ENCODE data around the gene LY6G5C. TPM values are rescaled to one million over a fixed set of nuclear protein-coding genes. Genes with fewer than 3 reads are reported as not detected.

LY6G5C gene
- total and polyA plus RNA-seq, 2 experiments from 2014 or later, result 0.54 to 9.0 TPM

DNA sequence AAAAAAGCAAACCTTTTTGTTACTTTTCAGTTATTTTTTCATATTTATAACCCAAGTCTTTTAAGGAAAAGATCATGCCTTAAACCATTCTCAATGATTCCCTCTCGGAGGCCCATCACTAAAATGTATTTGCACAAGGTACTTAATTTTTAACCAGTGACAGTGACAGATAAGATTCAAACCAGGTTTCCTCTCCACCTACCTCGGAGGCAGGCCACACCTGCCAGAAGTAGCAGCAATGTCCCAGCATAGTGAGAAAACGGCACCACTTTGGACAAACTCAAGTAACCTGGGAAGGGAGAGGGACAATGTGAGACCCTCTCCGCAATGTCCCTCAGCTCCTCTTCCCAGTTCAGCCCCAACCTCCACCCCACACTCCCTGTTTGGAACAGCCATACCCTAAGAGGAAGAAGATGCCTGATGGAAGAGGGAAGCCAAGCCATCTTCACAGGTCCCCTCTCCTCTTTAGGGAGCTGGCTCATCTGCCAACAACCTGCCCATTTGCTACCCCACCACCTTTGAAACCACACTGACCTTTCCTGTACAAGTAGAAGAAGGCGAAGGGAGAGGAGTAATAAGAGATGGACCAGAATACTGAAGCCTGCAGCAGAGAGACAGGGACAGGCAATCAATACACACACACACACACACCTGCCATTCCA is 20.0 kb upstream of the LY6G5C start:
- no peak for TF ChIP-seq CTCF (IDR thresholded peaks at IDR 0.05; ENCODE audit: low read depth, low read length)
- Histone ChIP-seq H3K4me1 (ENCODE audit: low read depth) (peaks cover 8% of the 10 kb centered on the region), H3K27ac (no peak overlapping the region), H3K27me3 (no peaks in the 10 kb centered on the region), H3K4me3 (no peak overlapping the region), H3K36me3 (peaks cover 5% of the 10 kb centered on the region), H3K9me3 (ENCODE audit: low read depth) (no peaks in the 10 kb centered on the region)
- DNase-seq (ENCODE audit: low read depth in 1 of 2, low spot score in 1 of 2), result no peak

DNA sequence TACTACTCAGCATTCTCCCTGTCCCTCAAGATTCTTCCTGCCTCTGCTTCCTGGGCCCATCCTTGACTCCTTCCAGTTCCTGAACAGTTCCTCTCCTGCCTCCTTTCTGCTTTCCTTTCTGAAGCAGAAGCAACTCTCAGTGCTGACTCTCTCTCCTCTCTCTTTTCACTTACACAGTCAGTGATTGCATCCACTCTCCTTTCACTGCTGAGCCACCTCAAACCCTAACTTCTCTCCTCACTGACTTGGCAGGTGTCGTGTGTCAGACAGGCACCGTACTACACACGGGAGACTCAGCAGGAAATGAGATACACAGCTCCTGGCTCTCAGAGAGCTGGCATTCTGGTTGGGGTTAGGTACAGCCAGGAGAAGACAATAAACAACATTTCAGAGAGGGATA is 16.7 kb upstream of the LY6G5C start:
- Histone ChIP-seq H3K9me3 (ENCODE audit: low read depth) (no peaks in the 10 kb centered on the region), H3K36me3 (peaks cover 18% of the 10 kb centered on the region), H3K27me3 (no peaks in the 10 kb centered on the region), H3K4me1 (ENCODE audit: low read depth) (peaks cover 8% of the 10 kb centered on the region), H3K27ac (no peak overlapping the region), H3K4me3 (no peak overlapping the region)
- no peak for DNase-seq (ENCODE audit: low read depth in 1 of 2, low spot score in 1 of 2)
- TF ChIP-seq CTCF (IDR thresholded peaks at IDR 0.05; ENCODE audit: low read depth, low read length), result no peak

GRCh38 chr6:31693535-31693934 is 12.7 kb upstream of the LY6G5C start:
- Histone ChIP-seq H3K36me3 (peaks cover 33% of the 10 kb centered on the region), H3K4me1 (ENCODE audit: low read depth) (no peaks in the 10 kb centered on the region), H3K4me3 (no peak overlapping the region), H3K27me3 (no peaks in the 10 kb centered on the region), H3K9me3 (ENCODE audit: low read depth) (no peaks in the 10 kb centered on the region), H3K27ac (no peak overlapping the region)
- DNase-seq (ENCODE audit: low read depth in 1 of 2, low spot score in 1 of 2), result no peak
- TF ChIP-seq CTCF (IDR thresholded peaks at IDR 0.05; ENCODE audit: low read depth, low read length), result no peak

GRCh38 chr6:31692886-31693285 is 12.0 kb upstream of the LY6G5C start:
- Histone ChIP-seq H3K27me3 (no peaks in the 10 kb centered on the region), H3K4me3 (no peak overlapping the region), H3K9me3 (ENCODE audit: low read depth) (no peaks in the 10 kb centered on the region), H3K27ac (no peak overlapping the region), H3K36me3 (peaks cover 39% of the 10 kb centered on the region), H3K4me1 (ENCODE audit: low read depth) (no peaks in the 10 kb centered on the region)
- no peak for DNase-seq (ENCODE audit: low read depth in 1 of 2, low spot score in 1 of 2)
- no peak for TF ChIP-seq CTCF (IDR thresholded peaks at IDR 0.05; ENCODE audit: low read depth, low read length)

GRCh38 chr6:31692353-31692752 is 11.5 kb upstream of the LY6G5C start:
- H3K4me1 ChIP-seq (ENCODE audit: low read depth), result no peaks in the 10 kb centered on the region
- peaks cover 44% of the 10 kb centered on the region for H3K36me3 ChIP-seq
- H3K27ac ChIP-seq, result no peak overlapping the region
- H3K4me3 ChIP-seq, result no peak overlapping the region
- no peaks in the 10 kb centered on the region for H3K27me3 ChIP-seq
- H3K9me3 ChIP-seq (ENCODE audit: low read depth), result no peaks in the 10 kb centered on the region
- TF ChIP-seq CTCF (IDR thresholded peaks at IDR 0.05; ENCODE audit: low read depth, low read length), result no peak
- no peak for DNase-seq (ENCODE audit: low read depth in 1 of 2, low spot score in 1 of 2)

Measured in cardiac muscle cell (in vitro differentiated cells and primary cell).